ENCODE data around the gene GPN2.
A peak's percentile ranks its signal among the peaks of the same experiment; 100 is the strongest.

GPN2 gene

GRCh38 chr1:26827106-26827604, 62.9 kb downstream of the GPN2 start:
- peak overlapping the region; percentile 56 for H3K4me3 ChIP-seq (ENCODE audit: low read depth, low read length)
- no peak for TF ChIP-seq CTCF (IDR thresholded peaks at IDR 0.05; ENCODE audit: low read depth, low read length, missing control alignments)
- in situ Hi-C loops (cut with HindIII; ENCODE audit: low sequenced_read_pairs) = no loop called here
- DNase-seq (ENCODE audit: low read depth) = no peak

- in situ Hi-C loops (cut with HindIII; ENCODE audit: low sequenced_read_pairs) = no loop called here
- DNase-seq (ENCODE audit: low read depth) = no peak
- TF ChIP-seq CTCF (IDR thresholded peaks at IDR 0.05; ENCODE audit: low read depth, low read length, missing control alignments) = peak; percentile 50
- peak within 1 kb of the TSS; percentile 56 for H3K4me3 ChIP-seq (ENCODE audit: low read depth, low read length)
Observed at GRCh38 chr1:26826261-26827105, 63.6 kb downstream of the GPN2 start, which contains the start of gene ZDHHC18. ZDHHC18 (plus strand) TSS chr1:26826688; CDS start chr1:26826805, 117 bp downstream.

Measured in astrocyte of the cerebellum (primary cell).